Fibroblast of mammary gland (primary cell): Measurements from ENCODE around the gene GNPDA1.
A peak's percentile ranks its signal among the peaks of the same experiment; 100 is the strongest.

Experiments used
- DNase-seq: peaks from one replicate; pipeline ENCODE4 v3.0.0-alpha.2; 2010; ENCODE audit warnings: low read depth
- H3K4me3 ChIP-seq: 2 replicates; pipeline ENCODE4 v1.5.1; 2011; ENCODE audit warnings: low read depth, mild to moderate bottlenecking, low read length, moderate library complexity; ENCODE audit not compliant: control insufficient read depth
- TF ChIP-seq, protein P1 (sequence below): conservative IDR thresholded peaks from 2 replicates; pipeline ENCODE4 v1.5.1; 2011; ENCODE audit warnings: low read depth, low read length, inconsistent platforms; ENCODE audit not compliant: control insufficient read depth, insufficient read depth

The GNPDA1 gene

DNA sequence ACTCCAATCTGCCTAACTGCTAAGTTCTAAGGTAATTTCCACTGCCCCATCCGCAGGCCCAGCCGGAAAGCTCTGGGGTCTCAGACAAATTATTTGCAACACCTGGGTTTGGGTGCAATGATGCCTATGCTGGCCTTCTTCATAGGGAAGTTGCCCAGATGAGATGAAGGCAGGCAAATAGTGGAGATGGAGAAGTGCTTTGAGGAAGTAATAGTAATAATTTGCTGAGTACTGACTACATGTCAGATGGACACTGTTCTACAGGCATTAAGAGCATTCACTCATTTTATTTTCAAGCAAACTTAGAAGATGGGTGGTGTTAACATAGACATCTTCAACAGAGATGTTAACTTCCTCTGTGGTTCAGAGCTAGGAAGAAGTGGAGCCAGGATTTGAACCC, 58.6 kb downstream of the GNPDA1 start:
- TF ChIP-seq, protein P1, sequence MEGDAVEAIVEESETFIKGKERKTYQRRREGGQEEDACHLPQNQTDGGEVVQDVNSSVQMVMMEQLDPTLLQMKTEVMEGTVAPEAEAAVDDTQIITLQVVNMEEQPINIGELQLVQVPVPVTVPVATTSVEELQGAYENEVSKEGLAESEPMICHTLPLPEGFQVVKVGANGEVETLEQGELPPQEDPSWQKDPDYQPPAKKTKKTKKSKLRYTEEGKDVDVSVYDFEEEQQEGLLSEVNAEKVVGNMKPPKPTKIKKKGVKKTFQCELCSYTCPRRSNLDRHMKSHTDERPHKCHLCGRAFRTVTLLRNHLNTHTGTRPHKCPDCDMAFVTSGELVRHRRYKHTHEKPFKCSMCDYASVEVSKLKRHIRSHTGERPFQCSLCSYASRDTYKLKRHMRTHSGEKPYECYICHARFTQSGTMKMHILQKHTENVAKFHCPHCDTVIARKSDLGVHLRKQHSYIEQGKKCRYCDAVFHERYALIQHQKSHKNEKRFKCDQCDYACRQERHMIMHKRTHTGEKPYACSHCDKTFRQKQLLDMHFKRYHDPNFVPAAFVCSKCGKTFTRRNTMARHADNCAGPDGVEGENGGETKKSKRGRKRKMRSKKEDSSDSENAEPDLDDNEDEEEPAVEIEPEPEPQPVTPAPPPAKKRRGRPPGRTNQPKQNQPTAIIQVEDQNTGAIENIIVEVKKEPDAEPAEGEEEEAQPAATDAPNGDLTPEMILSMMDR = no peak
- no peak for DNase-seq
- H3K4me3 ChIP-seq = no peak overlapping the region

DNA sequence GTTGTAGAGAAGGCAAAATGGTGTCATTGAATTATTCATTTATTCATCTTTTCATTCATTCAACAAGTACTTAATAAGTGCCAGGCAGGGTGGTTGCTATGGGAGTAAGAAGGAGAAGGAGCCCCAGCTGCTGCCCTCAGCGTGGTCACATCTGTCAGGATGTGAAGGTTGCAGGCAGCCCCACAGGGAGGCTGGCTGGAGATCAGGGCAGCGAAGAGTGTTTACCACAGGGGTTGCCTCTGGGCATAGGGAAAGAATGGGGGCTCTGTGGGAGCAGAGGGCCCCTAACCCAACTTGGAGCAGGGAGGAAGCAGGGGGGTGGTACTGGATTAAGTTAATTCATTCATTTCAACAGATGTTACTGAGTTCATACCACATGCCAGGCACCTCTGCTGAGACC, 60.8 kb downstream of the GNPDA1 start:
- no peak overlapping the region for H3K4me3 ChIP-seq
- no peak for DNase-seq
- TF ChIP-seq, protein P1 = no peak

DNA sequence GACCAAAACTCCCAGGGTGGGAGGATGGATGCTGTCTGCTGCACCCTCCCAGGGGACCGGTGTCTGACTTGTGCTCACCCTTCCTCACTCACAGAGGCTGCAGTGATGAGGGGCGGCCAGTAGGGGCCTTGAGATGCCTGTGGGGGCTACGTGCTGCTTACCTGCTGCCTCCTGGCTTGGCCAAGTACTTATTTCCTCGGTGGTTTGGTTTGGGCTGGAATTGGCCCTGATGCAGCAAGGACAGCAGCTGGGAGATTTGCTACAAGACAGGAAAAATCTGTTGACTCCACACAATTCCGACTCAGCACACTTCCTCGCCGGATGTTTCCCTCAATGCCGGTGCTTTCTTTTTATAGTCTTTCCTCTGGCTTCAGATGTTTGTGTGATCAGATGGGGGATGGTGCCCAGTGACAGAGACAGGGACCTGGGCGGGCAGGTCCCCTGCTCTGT, 61.5 kb downstream of the GNPDA1 start:
- DNase-seq = no peak
- TF ChIP-seq, protein P1 = peak; percentile 29

More for the DNA sequence above, 61.5 kb downstream of the GNPDA1 start:
- no peak overlapping the region for H3K4me3 ChIP-seq
